K562 (cell line): Measurements from ENCODE around the gene BHLHE40. TPM values are rescaled to one million over a fixed set of nuclear protein-coding genes. Genes with fewer than 3 reads are reported as not detected.

Source experiments
- CSDE1 ChIP-seq, 2 experiments: fragments of 450-650 bp; IDR thresholded peaks; 2 replicates each; pipeline ENCODE4 v1.6.1; 2016; ENCODE audit warnings: mild to moderate bottlenecking in 1 of 2
- HNRNPLL ChIP-seq: fragments of 200-400 bp; formaldehyde crosslinking; IDR thresholded peaks from 2 replicates; pipeline ENCODE4 v1.6.1; 2017; ENCODE audit warnings: low read length, low read depth, mild to moderate bottlenecking; ENCODE audit not compliant: poor library complexity, severe bottlenecking
- KDM2B ChIP-seq: fragments of 250-450 bp; sonication (Bioruptor Pico); IDR thresholded peaks from 2 replicates; pipeline ENCODE4 v1.8.0; 2021; ENCODE audit warnings: mild to moderate bottlenecking, moderate library complexity
- KDM5B ChIP-seq: fragments of 200-600 bp; sonication (generic); IDR thresholded peaks from 2 replicates; pipeline ENCODE4 v1.6.1; 2012; ENCODE audit warnings: low read depth, mild to moderate bottlenecking, moderate library complexity, low read length, control low read depth, inconsistent platforms; ENCODE audit not compliant: insufficient replicate concordance
- POLR2AphosphoS5 ChIP-seq: IDR thresholded peaks from 2 replicates; pipeline ENCODE4 v1.6.1; 2011; ENCODE audit warnings: mild to moderate bottlenecking, low read depth, low read length, moderate library complexity; ENCODE audit not compliant: control insufficient read depth, insufficient read depth
- PURB ChIP-seq: sonication (generic); formaldehyde crosslinking; IDR thresholded peaks from 2 replicates; pipeline ENCODE4 v1.9.0; 2021; ENCODE audit warnings: low read depth, mild to moderate bottlenecking, missing genetic modification reagents
- SIX5 ChIP-seq, 2 experiments: IDR thresholded peaks; 2 replicates each; pipeline ENCODE4 v1.6.1; 2011; ENCODE audit warnings: low read length in 2 of 2, borderline replicate concordance in 1 of 2, low read depth in 1 of 2, mild to moderate bottlenecking in 1 of 2, moderate library complexity in 1 of 2; ENCODE audit not compliant: insufficient read depth in 1 of 2
- SMARCA4 ChIP-seq: fragments of 450-650 bp; IDR thresholded peaks from 2 replicates; pipeline ENCODE4 v1.6.1; 2016
- SMARCB1 ChIP-seq: IDR thresholded peaks from 2 replicates; pipeline ENCODE4 v1.6.1; 2011; ENCODE audit warnings: improper control_type of control experiment, low read depth; ENCODE audit not compliant: insufficient read length
- SMARCE1 ChIP-seq: fragments of 450-650 bp; IDR thresholded peaks from 2 replicates; pipeline ENCODE4 v1.7.1; 2016; ENCODE audit warnings: mild to moderate bottlenecking
- SMC3 ChIP-seq: conservative IDR thresholded peaks from 2 replicates; pipeline ENCODE4 v1.6.1; 2011; ENCODE audit warnings: low read depth, low read length, improper control_type of control experiment; ENCODE audit not compliant: insufficient read depth
- SOX6 ChIP-seq: fragments of 450-650 bp; IDR thresholded peaks from 2 replicates; pipeline ENCODE4 v1.6.1; 2014; ENCODE audit warnings: mild to moderate bottlenecking
- TAF1 ChIP-seq: IDR thresholded peaks from 2 replicates; pipeline ENCODE4 v1.6.1; 2011; ENCODE audit warnings: mild to moderate bottlenecking, low read length, moderate library complexity; ENCODE audit not compliant: insufficient read depth, control insufficient read depth, severe bottlenecking; ENCODE audit errors: extremely low read depth
- ZBTB7A ChIP-seq: IDR thresholded peaks from 2 replicates; pipeline ENCODE4 v1.6.1; 2011; ENCODE audit warnings: low read depth, mild to moderate bottlenecking, low read length, moderate library complexity, borderline replicate concordance; ENCODE audit not compliant: control insufficient read depth
- ZNF436 ChIP-seq: fragments of 250-450, 450-650 bp; sonication (Bioruptor Pico); formaldehyde crosslinking; IDR thresholded peaks from 2 replicates; pipeline ENCODE4 v1.7.0; 2020; ENCODE audit warnings: mild to moderate bottlenecking
- ZSCAN29 ChIP-seq: fragments of 450-650 bp; IDR thresholded peaks from 2 replicates; pipeline ENCODE4 v1.6.1; 2017
- polyA plus RNA-seq, 8 experiments: library from polyadenylated mRNA; depleted of rRNA in 4 of 8; stranded (reverse) in 5 of 8; unstranded in 3 of 8; fragments of >200 nt; fragmentation: Nextera tagmentation in 2 of 8; fragmentation: Illumina TruSeq in 1 of 8; extraction: Ambion mirVana in 2 of 8; extraction: Trizol in 1 of 8; gene quantifications; 2 replicates each; pipeline versions ENCODE4 v1.2.1 to v1.2.3, GENCODE V29; 2011 to 2014; ENCODE audit warnings: inconsistent platforms in 1 of 8, missing spikeins in 1 of 8
- total RNA-seq, 7 experiments: library from RNA; depleted of rRNA in 6 of 7; stranded (reverse); fragments of >200 nt in 6 of 7; fragmentation: Illumina TruSeq in 2 of 7; extraction: Trizol in 2 of 7; gene quantifications; 2 replicates each; pipeline versions ENCODE4 v1.2.1 to v1.2.3, GENCODE V29; 2011 to 2021; ENCODE audit warnings: low replicate concordance in 1 of 7
- TF ChIP-seq, protein P1 (sequence below), 2 experiments: fragments of 450-650 bp; IDR thresholded peaks; 2 replicates each; pipeline ENCODE4 v1.6.1; 2016
- TF ChIP-seq, protein P2 (sequence below), 2 experiments: fragments of 450-650 bp in 1 of 2; sonication (generic) in 1 of 2; formaldehyde crosslinking in 1 of 2; IDR thresholded peaks; 2 replicates each; pipeline versions ENCODE4 v1.7.1 to v1.9.0; 2016 to 2022; ENCODE audit warnings: inconsistent platforms in 1 of 2, mild to moderate bottlenecking in 1 of 2, missing genetic modification reagents in 1 of 2

The BHLHE40 gene
- total and polyA plus RNA-seq, 9 of the 15 experiments (the other 6 are each of a cell fraction or from before 2014, with no cell fraction given): 12.0 to 83.9 (median 31.4) TPM

GRCh38 chr3:4977853-4978203 is 1.4 kb upstream of the BHLHE40 start (continued):
- TF ChIP-seq, protein P1, sequence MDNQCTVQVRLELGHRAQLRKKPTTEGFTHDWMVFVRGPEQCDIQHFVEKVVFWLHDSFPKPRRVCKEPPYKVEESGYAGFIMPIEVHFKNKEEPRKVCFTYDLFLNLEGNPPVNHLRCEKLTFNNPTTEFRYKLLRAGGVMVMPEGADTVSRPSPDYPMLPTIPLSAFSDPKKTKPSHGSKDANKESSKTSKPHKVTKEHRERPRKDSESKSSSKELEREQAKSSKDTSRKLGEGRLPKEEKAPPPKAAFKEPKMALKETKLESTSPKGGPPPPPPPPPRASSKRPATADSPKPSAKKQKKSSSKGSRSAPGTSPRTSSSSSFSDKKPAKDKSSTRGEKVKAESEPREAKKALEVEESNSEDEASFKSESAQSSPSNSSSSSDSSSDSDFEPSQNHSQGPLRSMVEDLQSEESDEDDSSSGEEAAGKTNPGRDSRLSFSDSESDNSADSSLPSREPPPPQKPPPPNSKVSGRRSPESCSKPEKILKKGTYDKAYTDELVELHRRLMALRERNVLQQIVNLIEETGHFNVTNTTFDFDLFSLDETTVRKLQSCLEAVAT (IDR thresholded peaks at IDR 0.05): peak in 1 of 2 experiments; percentile 30; a peak in 1 of 4 replicates
- TF ChIP-seq TAF1: peak; percentile 9
- TF ChIP-seq SMARCB1: no peak
- TF ChIP-seq KDM5B: peak; percentile 34
- no peak for TF ChIP-seq SMC3
- no peak for TF ChIP-seq KDM2B (CRISPR knock-in tag)
- no peak for TF ChIP-seq SIX5 (IDR thresholded peaks at IDR 0.05; ENCODE audit: borderline replicate concordance in 1 of 2, insufficient read depth in 1 of 2, low read depth in 1 of 2, low read length in 2 of 2)
- peak; percentile 13; the same call in 1 of the 2 replicates for TF ChIP-seq POLR2AphosphoS5
- TF ChIP-seq ZBTB7A: 0 out of 2 replicates have a peak, but pooled peaks have one; percentile 2
- peak; percentile 5; the same call in 1 of the 2 replicates for TF ChIP-seq SMARCE1
- no peak for TF ChIP-seq PURB (CRISPR knock-in tag)
- TF ChIP-seq ZNF436 (CRISPR knock-in tag): no peak
- peak; percentile 65 for TF ChIP-seq HNRNPLL
- 0 out of 2 replicates have a peak, but pooled peaks have one; percentile 7 for TF ChIP-seq SOX6
- TF ChIP-seq CSDE1 (IDR thresholded peaks at IDR 0.05): no peak
- peak; percentile 67; the same call in 1 of the 2 replicates for TF ChIP-seq ZSCAN29
- 0 out of 2 replicates have a peak, but pooled peaks have one; percentile 6 for TF ChIP-seq SMARCA4
- TF ChIP-seq, protein P2, sequence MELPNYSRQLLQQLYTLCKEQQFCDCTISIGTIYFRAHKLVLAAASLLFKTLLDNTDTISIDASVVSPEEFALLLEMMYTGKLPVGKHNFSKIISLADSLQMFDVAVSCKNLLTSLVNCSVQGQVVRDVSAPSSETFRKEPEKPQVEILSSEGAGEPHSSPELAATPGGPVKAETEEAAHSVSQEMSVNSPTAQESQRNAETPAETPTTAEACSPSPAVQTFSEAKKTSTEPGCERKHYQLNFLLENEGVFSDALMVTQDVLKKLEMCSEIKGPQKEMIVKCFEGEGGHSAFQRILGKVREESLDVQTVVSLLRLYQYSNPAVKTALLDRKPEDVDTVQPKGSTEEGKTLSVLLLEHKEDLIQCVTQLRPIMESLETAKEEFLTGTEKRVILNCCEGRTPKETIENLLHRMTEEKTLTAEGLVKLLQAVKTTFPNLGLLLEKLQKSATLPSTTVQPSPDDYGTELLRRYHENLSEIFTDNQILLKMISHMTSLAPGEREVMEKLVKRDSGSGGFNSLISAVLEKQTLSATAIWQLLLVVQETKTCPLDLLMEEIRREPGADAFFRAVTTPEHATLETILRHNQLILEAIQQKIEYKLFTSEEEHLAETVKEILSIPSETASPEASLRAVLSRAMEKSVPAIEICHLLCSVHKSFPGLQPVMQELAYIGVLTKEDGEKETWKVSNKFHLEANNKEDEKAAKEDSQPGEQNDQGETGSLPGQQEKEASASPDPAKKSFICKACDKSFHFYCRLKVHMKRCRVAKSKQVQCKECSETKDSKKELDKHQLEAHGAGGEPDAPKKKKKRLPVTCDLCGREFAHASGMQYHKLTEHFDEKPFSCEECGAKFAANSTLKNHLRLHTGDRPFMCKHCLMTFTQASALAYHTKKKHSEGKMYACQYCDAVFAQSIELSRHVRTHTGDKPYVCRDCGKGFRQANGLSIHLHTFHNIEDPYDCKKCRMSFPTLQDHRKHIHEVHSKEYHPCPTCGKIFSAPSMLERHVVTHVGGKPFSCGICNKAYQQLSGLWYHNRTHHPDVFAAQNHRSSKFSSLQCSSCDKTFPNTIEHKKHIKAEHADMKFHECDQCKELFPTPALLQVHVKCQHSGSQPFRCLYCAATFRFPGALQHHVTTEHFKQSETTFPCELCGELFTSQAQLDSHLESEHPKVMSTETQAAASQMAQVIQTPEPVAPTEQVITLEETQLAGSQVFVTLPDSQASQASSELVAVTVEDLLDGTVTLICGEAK (IDR thresholded peaks at IDR 0.05): peak; percentile 14; the same call in 1 of the 2 replicates
- TF ChIP-seq, protein P2 (CRISPR knock-in tag; IDR thresholded peaks at IDR 0.05): no peak
